Neural crest cell (in vitro differentiated cells): ENCODE measurements around the gene SRRT. TPM values are rescaled to one million over a fixed set of nuclear protein-coding genes. Genes with fewer than 3 reads are reported as not detected.

Experiments used
- DNase-seq: peaks from one replicate; pipeline ENCODE4 v3.0.0; 2021; ENCODE audit warnings: low read depth, mixed read lengths, low spot score
- H3K27ac Mint-ChIP-seq: one replicate; pipeline ENCODE4 v1.8.0; 2021; ENCODE audit warnings: mild to moderate bottlenecking, mixed read lengths; ENCODE audit not compliant: unreplicated experiment
- H3K27me3 Mint-ChIP-seq: 2 replicates; pipeline ENCODE4 v1.8.0; 2021; ENCODE audit warnings: low read depth, mild to moderate bottlenecking, mixed read lengths
- H3K36me3 Mint-ChIP-seq: 2 replicates; pipeline ENCODE4 v1.8.0; 2021; ENCODE audit warnings: low read depth, mild to moderate bottlenecking, mixed read lengths
- H3K4me1 Mint-ChIP-seq: 2 replicates; pipeline ENCODE4 v1.8.0; 2021; ENCODE audit warnings: mixed read lengths
- H3K4me3 Mint-ChIP-seq: one replicate; pipeline ENCODE4 v1.8.0; 2021; ENCODE audit warnings: mild to moderate bottlenecking, mixed read lengths
- H3K9me3 Mint-ChIP-seq: 2 replicates; pipeline ENCODE4 v1.8.0; 2021; ENCODE audit warnings: mixed read lengths
- total RNA-seq: library from RNA; stranded (reverse); gene quantifications from 2 replicates; pipeline ENCODE4 v1.2.1, GENCODE V29; 2021
- TF ChIP-seq, protein P1 (sequence below): fragments of 200-600 bp; sonication (generic); conservative IDR thresholded peaks from 2 replicates; pipeline ENCODE4 v1.5.0; 2021; ENCODE audit warnings: antibody characterized with exemption, mild to moderate bottlenecking

SRRT gene
- total RNA-seq, 1 donor from 2014 or later: 356 TPM

DNA sequence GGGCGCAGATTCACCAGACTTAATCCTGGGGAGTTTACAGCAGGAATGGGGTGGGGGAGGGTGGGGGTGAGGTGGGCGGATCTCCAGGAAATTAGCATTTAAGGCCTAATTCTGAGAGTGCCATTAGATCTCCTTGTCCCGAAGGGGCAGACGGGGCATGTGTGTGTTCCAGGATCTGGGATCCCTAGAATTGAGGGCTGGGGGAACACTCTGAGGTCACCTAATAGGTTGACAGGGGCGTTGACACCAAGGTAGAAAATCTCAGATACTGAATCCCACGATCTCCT is 38.1 kb upstream of the SRRT start:
- Mint-ChIP-seq H3K4me1 (peaks cover 41% of the 10 kb centered on the region), H3K27me3 (no peaks in the 10 kb centered on the region), H3K27ac (peak overlapping the region; percentile 94), H3K4me3 (peak overlapping the region; percentile 81), H3K9me3 (no peaks in the 10 kb centered on the region), H3K36me3 (no peaks in the 10 kb centered on the region)
- no peak for DNase-seq
- TF ChIP-seq, protein P1, sequence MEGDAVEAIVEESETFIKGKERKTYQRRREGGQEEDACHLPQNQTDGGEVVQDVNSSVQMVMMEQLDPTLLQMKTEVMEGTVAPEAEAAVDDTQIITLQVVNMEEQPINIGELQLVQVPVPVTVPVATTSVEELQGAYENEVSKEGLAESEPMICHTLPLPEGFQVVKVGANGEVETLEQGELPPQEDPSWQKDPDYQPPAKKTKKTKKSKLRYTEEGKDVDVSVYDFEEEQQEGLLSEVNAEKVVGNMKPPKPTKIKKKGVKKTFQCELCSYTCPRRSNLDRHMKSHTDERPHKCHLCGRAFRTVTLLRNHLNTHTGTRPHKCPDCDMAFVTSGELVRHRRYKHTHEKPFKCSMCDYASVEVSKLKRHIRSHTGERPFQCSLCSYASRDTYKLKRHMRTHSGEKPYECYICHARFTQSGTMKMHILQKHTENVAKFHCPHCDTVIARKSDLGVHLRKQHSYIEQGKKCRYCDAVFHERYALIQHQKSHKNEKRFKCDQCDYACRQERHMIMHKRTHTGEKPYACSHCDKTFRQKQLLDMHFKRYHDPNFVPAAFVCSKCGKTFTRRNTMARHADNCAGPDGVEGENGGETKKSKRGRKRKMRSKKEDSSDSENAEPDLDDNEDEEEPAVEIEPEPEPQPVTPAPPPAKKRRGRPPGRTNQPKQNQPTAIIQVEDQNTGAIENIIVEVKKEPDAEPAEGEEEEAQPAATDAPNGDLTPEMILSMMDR: no peak

DNA sequence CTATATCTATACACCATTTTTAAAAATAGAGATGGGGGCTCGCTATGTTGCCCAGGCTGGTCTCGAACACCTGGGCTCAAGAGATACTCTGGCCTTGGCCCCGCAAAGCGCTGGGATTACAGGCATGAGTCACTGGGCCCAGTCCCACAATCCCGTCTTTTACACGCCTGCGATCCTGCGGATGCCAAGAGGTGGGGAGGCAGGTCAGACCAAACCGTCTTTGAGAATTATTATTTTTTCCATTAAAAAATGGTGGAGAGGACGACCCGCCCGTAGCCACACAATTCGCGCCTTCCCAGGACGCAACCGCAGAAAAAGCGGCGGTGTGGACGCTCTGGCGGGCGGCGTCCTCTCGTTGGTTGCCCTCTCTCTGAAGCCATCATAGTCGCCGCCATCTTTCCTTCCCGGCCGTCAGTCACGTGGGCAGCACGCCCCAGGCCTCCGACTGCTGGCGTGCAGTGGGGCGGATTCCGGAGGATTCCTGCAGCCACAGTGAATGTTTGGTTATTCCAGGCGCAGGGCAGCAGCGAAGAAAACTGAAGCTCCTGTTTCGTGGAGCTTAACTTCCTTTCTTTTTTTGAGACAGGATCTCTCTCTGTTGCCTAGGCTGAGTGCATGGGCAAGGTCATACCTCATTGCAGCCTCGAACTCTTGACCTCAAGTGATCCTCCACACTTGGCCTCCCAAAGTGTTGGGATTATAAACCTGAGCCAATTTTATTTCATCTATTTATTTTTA is 37.6 kb upstream of the SRRT start:
- Mint-ChIP-seq H3K4me1 (peaks cover 46% of the 10 kb centered on the region), H3K27me3 (no peaks in the 10 kb centered on the region), H3K27ac (peak overlapping the region; percentile 94), H3K4me3 (peak overlapping the region; percentile 81), H3K9me3 (no peaks in the 10 kb centered on the region), H3K36me3 (no peaks in the 10 kb centered on the region)
- peak; percentile 78 for DNase-seq
- TF ChIP-seq, protein P1: no peak

DNA sequence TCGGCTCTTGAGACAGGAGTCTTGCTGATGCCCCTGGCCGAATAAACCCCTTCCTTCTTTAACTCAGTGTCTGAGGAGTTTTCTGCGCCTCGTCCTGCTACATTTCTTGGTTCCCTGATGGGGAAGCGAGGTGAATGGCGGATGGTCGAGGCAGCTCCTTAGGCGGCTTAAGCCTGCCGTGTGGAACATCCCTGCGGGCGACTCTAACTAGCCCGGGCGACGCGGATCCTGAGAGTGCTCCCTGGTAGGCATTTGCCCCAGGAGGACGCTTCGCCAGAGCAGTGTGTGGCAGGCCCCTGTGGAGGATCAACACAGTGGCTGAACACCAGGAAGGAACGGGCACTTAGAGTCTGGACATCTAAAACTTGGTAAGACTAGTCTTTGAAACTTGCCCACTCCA is 35.5 kb upstream of the SRRT start:
- Mint-ChIP-seq H3K27me3 (no peaks in the 10 kb centered on the region), H3K9me3 (no peaks in the 10 kb centered on the region), H3K36me3 (no peaks in the 10 kb centered on the region), H3K4me1 (peaks cover 41% of the 10 kb centered on the region), H3K27ac (no peak overlapping the region), H3K4me3 (no peak overlapping the region)
- DNase-seq: no peak
- TF ChIP-seq, protein P1: no peak

DNA sequence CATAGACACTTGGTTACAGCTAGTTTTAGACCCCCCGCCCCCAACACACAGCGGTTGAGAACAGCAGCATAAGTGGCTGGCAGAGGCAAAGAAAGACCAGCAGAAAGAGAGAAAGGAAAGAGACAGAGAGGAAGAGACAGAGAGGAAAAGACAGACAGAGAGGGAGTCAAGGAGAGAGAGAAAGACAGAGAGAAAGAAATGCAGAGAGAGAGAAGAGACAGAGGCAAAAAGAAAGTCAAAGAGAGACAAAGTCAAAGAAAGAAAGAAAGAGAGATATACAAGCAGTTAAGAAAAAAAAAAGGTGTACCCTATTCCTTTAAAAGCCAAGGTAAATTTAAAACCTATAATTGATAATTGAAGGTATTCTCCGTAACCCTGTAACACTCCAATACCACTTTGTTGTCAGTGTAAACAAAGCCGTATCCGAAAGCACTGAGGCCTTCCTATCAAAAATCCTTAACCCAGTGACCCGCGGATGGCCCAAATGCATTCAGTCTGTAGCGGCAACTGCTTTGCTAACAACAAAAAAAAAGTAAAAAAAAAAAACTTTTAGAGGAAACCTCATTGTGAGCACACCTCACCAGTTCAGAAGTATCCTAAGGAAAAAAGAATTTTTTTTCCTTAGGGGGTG is 34.3 kb upstream of the SRRT start:
- H3K4me3 Mint-ChIP-seq: peak overlapping the region; percentile 2

DNA sequence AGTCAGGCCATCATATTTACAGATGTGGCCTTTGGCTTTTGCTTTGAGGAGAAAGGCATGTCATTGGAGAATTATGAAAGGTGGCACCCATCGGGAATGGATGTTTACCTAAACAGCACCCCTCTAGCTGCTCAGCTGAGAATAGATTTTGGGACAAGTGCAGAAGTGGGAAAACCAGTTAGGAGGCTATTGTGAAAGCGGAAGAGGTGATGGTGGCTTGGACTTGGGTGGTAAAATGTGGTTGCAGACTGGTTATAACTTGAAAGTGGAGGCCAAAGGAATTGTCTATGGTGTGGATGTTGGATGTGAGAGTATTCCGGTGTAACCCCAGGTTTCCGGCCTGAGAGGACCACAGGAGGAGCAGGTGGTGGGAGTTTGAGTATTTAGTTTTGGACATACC is 27.5 kb upstream of the SRRT start:
- no peaks in the 10 kb centered on the region for H3K27me3 Mint-ChIP-seq
- H3K4me3 Mint-ChIP-seq: no peak overlapping the region
- H3K9me3 Mint-ChIP-seq: no peaks in the 10 kb centered on the region
- no peak overlapping the region for H3K27ac Mint-ChIP-seq
- no peak for DNase-seq
- H3K36me3 Mint-ChIP-seq: no peaks in the 10 kb centered on the region
- H3K4me1 Mint-ChIP-seq: peaks cover 4% of the 10 kb centered on the region
- TF ChIP-seq, protein P1: no peak

More for the DNA sequence above, 34.3 kb upstream of the SRRT start:
- DNase-seq: no peak
- H3K36me3 Mint-ChIP-seq: no peaks in the 10 kb centered on the region
- TF ChIP-seq, protein P1: no peak
- no peaks in the 10 kb centered on the region for H3K9me3 Mint-ChIP-seq
- peak overlapping the region; percentile 72 for H3K27ac Mint-ChIP-seq
- peaks cover 37% of the 10 kb centered on the region for H3K4me1 Mint-ChIP-seq
- H3K27me3 Mint-ChIP-seq: no peaks in the 10 kb centered on the region
